ENCODE results near the gene LAMA5.

Gene LAMA5

DNA sequence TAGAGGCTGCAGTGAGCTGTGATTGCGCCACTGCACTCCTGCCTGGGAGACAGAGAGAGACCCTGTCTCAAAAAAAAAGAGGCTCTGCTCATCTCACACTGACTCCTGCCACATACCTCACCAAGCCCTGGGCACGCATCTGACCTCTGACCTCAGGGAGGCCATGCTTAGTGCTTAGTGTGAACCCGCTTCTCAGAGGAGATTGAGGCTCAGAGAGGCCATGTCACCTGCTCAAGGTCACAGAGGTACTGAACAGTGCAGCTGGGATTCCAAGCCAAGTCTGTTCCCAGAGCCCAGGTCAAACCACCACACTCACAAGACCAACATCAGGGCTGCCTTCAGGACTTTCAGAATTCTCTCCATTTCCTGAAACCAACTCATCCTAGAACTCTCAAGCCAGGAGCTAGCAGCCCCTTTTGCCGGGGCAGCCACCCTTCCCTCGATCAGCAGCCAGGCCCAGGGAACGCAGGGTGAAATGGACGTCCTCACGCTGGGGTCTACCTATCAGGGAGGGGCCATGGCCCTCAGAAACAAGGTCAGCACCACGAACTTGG, 37.1 kb upstream of the LAMA5 start:
- no peak for DNase-seq (ENCODE audit: low read depth in 2 of 2)

DNA sequence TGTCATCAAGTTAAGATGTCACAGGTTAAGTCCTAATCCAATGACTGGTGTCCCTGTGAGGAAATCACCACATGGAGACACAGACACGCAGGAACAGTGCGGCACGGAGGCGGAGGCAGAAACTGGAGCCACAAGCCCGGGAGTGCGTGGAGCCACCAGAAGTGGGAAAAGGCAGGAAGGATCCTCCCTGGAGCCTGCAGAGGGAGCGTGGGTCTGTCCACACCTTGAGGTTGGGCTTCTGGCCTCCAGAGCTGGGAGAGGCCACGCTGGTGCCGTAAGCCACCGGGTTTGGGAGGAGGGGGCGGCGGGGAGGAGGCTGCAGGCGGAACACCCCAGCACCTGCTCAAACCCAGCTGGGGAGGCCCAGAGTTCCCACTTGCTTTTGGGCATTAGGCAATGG, 36.2 kb upstream of the LAMA5 start:
- no peak for DNase-seq (ENCODE audit: low read depth in 2 of 2)

DNA sequence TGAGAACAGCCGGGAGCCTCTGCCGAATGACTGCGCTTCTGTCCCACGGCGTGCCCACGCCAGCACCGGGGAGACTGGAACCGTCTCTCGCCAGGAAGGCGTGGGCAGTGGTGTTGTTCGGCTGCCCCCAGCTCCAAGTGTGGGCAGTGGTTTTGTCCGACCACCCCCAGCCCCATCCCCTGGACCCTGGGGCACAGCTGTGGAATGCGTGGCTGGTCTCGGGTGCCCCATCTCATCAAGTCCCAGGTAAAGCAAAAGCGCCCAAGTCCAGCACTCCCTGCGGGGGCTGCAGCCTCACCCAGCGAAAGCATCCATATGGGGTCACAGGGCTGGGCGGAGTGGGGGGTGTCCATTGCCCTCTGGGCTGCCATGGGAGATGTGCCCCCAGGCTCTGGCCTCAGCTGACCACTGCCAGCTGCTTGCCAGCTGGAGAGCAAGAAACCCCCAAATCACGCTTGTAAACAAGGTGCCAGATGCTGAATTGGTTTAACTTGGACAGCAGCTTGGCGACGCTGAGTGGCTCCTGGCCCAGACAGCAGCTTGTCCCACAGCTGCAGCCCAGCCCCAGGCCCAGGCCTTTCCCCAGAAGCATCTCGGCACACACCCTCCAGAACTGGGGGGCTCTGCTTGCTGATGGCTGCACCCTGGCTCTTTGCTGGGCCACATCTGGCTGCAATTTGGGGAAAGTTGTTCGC, 35.5 kb upstream of the LAMA5 start:
- DNase-seq (ENCODE audit: low read depth in 2 of 2): no peak

DNA sequence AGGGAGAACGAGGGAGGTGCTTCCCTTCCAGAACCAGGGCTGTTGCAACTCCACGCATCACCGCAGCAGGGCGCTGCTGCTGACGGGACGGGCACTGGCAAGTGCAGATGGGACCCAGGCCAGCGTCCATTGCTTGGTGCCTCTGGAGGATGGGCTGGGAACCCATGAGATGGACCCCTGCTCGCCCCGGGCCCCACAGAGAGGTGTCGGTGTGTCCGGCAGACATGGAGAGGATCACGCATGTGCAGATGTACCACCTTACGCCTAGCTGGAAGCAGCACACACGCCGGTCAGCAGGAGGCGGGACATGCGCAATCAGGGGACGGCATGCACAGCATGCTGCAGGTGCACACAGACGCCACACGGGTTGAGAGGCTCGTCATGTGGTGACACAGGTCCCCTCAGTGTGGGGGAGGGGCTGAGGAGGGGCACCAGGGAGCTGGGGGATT, 34.2 kb upstream of the LAMA5 start:
- no peak for DNase-seq (ENCODE audit: low read depth in 2 of 2)

DNA sequence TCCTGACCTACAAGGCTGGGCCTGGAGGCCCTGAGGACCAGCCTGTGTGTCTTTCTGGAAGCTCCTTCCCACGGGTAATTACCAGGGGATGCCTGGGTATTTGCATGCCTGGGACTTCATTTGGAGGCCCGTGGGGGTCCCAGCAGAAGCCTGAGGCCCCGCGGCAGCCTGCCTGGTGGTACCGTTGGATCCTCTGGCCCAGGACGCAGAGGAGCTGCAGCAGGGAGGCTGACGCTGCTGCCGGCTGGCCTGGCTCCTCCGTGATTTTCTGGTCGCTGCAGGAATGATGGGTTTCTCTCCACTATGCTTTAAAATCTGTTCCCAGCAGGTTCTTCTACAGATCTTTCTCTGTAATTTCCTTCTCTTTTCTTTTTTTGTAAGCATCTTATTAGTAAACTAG, 33.4 kb upstream of the LAMA5 start:
- no peak for DNase-seq (ENCODE audit: low read depth in 2 of 2)

DNA sequence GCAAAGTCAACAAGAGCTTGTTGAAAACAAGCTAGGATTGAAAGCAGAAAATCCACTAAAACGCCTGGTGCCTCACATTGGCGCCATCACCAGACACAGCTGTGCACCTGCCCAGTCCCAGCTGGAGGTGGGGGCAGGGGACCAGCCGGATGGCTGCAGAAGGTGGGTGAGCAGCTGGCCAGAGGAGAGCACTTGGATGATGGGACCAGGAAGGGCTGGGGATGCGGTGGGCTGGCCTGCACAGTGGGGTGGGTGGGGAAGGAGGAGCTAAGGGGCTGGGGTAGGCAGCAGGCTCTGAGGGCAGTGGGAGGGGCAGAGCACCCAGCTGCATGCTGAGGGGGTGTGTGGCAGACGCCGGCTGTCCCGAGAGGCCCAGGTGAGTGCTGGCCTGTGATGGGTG, 32.9 kb upstream of the LAMA5 start:
- no peak for DNase-seq (ENCODE audit: low read depth in 2 of 2)

DNA sequence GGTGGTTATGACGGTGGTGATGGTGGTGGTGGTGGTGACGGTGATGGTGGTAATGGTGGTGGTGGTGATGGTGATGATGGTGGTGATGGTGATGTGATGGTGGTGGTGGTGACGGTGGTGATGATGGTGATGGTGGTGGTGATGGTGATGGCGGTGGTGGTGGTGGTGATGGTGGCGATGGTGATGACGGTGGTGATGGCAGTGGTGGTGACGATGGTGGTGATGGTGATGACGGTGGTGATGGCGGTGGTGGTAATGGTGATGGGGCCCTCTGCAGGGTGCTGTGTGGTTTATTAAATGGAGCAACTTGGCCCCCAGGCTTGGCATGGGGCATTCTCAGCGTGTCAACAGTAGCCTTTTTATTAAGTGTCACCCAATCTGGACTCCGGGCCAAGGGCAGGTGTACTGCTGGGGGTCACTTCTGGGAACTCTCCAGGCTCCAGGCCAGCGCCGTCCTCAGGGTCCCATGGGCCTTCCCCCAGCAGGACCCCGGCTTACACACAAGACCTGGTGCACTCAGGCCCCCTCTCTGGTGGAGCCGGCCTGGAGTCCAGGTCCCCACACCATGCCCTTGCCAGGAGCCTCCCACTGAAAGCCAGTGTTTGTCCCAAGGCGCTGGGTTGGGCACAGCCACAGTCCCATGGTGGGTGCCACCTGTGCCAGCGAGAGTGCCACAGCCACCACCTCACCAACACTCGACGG, 31.2 kb upstream of the LAMA5 start:
- DNase-seq (ENCODE audit: low read depth in 2 of 2): no peak

DNA sequence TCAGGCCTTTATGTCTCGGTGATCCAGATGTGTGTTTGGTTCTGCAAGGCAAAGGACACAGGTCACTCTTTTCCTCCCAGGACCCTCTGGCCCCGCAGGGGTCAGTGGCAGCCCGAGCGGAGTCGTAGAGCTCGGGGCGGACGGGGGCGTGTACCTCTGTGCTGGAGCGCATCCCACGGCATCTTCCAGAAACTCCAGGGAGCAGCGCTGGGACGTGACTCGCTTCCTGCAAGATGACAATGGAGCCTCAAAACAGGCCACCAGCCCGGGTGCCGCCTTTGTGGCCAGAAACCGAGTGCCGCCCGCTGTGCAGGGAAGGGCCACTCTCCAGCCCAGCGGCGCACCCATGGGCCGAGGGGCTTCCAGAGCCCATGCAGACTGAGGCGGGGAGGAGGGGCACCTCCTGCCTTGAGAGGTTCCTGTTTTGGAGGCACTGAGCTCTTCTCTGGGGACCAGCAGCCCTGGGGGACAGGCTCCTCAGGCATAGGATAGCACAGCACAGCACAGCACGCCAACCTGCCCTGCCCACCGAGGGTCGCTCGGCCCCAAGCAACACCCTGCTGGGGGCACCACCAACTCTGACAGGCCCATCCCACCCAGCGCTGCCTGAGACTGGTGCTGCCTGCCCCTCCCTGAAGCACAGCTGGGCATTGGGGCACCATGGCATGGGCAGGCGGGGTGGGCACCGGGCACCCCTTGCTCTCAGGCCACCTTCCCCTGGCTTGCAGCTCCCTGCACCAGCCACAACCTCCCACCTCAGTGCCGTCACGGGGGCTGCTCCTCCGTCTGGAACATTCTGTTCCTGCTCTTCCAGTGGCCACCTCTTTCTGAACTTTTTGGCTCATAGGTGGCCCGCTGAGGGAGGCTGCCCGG, 29.5 kb upstream of the LAMA5 start:
- no peak for DNase-seq (ENCODE audit: low read depth in 2 of 2)

DNA sequence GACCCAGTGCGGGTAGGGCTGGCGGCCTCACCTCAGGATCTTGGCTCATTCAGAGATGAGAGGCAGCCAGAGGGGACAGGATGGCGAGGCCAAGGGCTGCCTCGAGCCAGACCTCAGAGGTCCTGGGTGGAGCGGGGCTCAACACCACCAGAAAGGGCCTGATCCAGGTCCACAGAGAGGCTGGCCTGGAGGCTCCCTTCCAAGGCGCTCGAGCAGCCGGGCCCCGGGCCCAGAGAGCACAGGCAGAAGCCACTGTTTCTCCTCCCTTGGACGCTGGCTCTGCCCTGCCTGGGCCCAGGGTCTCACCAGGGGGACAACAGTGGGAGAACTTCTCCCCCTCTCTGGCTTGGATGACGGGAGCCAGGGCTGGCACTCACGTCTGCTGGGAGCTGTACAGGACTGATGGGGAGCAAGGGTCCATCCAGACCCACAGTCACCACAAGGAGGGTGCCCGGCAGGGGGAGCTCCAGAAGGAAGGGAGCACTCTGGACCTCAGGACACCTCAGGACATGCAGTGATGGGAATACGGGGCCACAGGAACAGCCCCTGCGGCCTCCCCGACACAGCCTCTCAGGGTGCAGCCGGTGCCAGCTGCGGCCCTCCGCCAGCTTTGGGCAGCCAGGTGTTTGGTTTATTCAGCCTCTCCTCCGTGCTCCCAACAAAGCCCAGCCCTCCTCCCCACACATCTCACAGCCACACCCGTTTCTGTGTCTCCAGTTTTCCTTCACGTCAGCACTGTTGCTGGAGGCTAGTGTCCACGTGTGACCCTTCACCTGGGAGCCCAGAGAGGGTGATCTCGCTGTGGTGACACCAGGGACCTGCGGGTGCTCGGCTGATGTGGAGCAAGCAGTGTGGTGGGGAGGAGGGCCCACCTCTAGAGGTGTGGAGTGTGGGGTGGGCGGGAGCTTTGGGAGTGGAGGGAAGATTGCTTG, 28.5 kb upstream of the LAMA5 start:
- no peak for DNase-seq (ENCODE audit: low read depth in 2 of 2)

DNA sequence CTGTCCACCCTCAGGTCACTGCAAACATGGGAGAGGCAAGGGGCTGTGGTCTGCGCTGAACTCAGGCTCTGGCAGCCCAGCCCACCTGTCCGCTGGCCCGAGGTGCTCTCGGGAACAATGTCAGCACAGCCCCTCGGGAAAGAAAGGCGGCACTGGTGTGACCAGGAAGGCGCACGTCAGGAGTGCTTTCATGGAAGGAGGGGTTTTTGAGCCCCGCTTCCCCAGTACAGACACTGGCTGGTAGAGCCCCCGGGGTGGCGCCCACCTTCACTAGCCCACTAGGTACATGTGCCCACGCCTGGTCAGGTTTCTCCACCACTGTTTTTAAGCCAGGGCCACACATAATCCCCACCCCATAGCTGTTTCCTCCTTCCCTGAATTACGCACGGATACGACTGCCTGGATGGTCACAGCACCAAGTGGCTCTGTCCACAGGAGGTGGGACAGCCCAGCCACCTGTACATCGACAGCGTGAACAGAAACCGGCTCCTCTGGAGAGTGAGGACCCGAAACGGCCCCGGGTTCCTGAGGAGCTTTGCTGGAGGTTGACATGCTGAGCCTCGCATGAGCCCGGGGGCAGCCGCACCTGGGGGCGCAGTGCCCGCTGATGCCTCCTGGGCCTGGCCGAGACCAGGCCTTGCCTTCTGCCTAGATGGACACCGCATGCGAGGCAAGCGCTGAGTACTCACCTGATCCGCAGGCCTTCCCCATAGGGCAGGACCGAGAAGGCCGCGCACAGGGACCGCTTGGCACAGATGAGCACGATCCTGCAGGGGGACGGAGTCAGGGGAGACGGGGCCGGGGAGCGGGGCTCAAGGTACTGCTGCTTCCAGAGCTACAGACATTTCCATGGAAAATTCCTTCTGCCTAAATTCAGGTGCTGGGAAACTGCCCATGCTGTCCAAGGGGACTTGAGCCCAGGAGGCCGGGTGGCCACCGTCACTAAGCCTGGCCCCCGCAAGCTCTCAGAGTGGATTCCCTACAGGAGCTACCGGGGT, 27.4 kb upstream of the LAMA5 start:
- DNase-seq (ENCODE audit: low read depth in 2 of 2): no peak

DNA sequence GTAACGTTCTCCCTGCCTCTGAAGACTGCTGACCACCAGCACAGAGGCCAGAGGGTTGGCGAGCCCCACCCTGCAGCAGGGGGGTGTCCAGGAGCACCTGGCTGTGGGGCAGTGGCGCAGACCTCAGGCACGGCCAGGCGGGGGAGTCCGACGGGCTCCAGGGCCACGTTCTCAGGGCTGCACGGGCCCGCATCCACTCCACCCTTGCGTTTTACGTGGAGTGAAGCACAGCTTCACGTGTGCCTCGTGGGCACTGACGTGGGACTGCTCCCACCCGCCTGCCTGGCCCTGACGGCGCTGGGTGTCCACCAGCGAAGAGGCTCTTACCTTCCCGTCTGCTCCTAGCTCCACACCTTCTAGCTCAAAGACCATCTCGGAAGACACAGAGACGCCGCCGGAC, 26.7 kb upstream of the LAMA5 start:
- DNase-seq (ENCODE audit: low read depth in 2 of 2): no peak

DNA sequence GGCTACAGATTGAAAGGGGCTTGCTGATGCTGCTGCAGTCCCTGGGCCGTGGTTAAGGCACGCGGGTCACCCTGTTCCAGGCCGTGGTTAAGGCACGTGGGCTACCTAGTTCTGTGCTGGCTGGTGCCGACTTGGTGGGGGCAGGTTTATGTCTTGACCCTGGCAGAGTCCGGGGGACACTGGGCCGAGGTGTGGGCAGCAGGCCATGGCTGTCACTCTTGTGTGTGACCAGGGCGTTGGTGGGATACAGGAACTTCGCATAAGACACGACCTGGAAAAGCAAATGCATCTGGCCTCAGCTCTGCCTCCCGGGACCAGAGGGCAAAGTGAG, 26.2 kb upstream of the LAMA5 start:
- DNase-seq (ENCODE audit: low read depth in 2 of 2): no peak

DNA sequence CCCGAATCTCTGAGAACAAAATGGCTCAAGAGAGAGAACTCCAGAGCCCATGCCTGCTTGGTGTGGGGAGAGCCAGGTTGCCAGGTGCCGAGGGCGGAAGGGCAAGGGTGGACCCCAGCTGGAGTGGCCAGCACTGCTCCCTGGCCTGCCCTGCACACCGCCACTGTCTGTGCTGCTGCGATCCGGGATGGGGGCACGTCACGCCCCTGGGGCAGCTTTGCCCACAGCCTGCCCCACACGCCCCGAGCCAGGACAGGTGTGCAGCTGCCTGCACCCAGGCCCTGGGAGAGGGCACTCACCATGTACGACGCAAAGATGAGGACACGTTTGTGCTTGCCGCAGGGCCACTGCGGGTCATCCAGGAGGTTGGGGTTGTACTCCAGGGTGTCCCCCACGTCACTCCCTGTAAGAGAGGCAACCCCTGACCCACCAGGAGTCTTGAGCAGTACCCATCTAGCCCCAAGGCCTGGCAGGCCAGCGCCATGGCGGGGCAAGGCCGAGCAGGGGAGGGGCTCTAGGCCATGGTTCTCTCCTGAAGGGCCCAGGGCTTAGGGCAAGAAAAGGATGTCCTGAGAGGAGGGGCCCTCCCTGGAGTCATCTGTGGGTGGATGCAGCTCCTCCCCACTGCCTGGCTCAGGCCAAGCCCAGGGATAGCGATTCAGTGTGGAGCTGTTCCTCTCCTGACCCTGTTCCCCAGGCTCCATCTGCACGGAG, 25.7 kb upstream of the LAMA5 start:
- no peak for DNase-seq (ENCODE audit: low read depth in 2 of 2)

DNA sequence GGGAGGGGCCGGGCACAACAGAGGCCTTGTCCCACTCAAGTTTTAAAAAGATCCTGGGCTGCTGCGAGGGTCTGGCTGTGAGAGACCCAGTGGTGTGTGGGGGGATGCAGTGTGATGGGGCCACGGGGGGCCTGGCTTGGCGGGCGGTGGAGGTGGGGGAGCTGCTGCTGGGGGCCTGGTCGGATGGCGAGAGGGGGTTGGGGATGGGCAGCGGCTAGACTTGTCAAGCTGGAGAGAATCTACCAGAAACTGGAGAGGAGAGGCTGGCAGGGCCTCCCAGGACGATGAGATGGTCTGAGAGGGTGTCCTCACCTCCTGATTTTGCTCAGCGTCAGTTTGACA, 24.9 kb upstream of the LAMA5 start:
- no peak for DNase-seq (ENCODE audit: low read depth in 2 of 2)

DNA sequence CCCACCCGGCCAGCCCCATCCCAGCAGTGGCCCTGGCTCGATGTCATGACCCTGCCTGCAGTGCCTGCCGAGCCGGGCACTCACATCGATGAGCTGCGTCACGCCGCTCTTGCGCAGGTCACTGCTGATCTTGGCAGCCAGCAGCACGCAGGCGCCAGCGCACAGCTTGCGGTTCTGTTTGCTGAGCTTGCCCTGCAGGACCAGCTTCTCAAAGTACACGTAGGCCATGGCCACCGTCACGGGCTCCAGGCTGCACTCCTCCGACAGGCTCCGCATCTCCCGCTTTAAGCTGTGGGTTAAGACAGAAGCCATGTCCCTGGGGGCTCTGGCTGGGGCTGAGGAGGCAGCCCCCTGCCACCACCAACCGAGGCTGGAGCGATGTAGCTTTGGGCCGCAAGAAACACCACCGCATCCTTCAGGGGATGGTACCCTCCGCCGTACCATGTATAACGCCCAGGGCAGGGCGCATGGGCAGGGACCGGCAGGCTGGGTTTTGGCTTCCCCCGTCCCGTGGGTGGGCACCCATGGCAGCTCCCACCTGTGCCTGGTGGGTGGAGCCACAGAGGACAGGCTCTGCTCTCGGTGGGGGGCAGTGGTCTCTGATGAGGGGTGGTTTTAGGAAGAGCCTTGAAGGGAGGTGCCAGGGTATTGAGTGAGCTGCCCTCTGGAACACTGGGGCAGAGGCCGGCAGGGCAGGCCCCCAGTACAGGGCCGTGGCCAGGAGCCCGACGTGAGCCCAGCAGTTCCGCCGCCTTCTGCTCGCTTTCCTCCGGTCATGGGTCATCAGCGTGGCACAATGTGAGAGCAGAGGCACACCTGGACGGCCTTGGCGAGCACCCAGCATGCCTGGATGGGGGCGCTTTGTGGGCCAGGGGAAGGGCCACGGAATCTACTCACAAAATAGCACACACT, 24.3 kb upstream of the LAMA5 start:
- DNase-seq (ENCODE audit: low read depth in 2 of 2): no peak

DNA sequence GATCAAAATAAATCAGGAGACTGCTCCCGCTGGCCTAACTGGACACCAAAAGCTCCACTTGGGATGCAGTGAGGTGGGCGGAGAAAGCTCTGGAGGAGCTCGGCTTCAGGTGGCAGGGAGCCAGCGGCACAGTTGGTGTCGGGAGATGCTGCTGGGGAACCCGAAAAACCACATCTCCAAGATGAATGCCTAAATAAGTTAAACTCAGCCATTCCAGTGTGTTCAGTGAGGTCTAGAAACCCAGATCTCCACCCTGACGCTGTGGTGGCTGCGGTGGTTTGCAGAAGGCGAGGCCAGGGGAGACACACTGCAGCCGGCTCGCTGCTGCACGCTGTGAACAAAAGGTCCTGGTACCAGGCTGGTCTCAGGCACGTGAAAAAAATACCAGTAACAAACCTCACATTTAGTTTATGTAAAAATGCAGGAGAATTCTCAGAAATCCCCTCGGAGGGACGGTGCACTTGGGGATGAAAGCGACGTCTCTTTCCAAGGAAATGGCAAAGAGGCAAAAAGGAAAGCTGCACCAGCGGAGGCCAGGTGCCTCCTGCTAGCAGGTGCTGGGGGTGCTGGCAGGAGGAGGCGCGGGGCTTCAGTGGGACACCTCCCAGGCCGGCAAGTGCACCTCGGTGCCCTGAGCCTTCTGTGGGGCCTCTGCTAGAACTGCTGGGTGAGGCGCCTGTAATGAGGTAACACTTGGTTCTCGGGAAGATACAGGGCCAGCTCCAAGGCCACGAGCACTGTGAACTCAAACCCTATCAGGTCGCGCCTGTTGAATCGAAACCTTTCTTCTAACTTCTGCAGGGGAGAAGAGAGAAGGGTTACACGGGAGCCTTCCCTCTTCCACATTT, 23.4 kb upstream of the LAMA5 start:
- DNase-seq (ENCODE audit: low read depth in 2 of 2): no peak

DNA sequence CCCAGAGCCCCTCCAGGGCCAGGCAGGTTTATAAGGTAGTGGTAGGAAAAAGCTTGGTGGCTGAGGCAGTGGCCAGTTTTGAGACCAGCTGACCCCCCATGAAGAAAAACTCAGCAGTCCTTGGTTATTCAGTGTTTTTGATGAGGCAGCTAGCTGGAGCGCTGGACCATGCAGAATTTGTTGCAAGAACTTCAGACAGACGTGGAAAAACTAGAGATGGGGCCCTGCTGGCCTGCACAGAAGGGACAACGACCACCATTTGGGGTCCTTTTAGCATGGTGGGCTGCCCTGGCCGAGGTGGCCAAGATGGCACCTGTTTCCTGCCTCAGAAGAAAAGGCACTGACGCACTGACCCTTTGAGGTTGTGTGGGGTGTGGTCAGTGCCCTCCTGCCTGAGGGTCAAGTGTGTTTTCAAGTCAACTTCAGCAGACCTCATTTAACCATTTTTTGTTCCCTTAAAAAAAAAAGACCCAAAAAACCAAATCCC, 22.5 kb upstream of the LAMA5 start:
- no peak for DNase-seq (ENCODE audit: low read depth in 2 of 2)

All from stimulated activated CD8-positive, alpha-beta memory T cell treated with anti-CD3 and anti-CD28 coated beads, Interleukin-7, amount 100 ng/mL, for 4 hours (primary cell).